ENCODE results near the gene IFITM5. TPM values are rescaled to one million over a fixed set of nuclear protein-coding genes. Genes with fewer than 3 reads are reported as not detected.

Gene IFITM5
- total and polyA plus RNA-seq, 2 of the 8 experiments (the other 6 are each of a cell fraction or from before 2014, with no cell fraction given), result not detected

- TF ChIP-seq SRF (IDR thresholded peaks at IDR 0.05; ENCODE audit: low read depth, low read length), result no peak
Observed at GRCh38 chr11:255816-256215, 43.5 kb downstream of the IFITM5 start (continued).
